ENCODE data around the gene CNTNAP5. TPM values are rescaled to one million over a fixed set of nuclear protein-coding genes. Genes with fewer than 3 reads are reported as not detected.

Gene CNTNAP5
- total RNA-seq, 1 donor from 2014 or later: not detected

DNA sequence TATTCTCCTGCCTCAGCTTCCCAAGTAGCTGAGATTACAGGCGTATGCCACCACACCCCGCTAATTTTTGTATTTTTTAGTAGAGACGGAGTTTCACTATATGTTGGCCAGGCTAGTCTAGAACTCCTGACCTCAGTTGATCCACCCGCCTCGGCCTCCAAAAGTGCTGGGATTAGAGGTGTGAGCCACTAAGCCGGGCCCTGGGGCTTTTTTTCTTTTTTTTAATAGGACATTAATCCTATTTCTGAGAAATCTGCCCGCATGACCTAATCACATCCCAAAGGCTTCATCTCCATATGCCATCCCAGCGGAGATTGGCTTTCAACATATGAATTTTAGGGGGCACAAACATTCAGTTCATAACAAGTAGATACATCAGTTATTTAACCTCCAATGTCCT lies 128.6 kb downstream of the CNTNAP5 start:
- DNase-seq (ENCODE audit: low read depth, low spot score): no peak

DNA sequence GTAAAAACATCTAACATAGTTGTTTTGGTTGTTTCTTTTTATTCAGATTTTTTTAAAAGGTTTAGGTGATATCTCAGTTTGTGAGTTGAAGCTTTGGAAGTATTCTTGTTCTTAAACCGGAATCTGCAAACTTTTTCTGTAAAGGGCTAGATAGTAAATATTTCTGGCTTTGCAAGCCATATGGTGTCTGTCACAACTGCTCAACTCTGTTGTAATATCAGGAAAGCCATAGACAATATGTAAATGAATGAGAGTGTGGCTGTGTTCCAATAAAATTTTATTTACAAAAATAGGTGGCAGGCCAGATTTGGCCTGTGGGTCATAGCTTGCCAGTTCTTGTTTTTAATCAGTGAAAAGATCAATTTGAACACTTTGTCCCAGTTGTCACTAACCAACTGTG lies 134.1 kb downstream of the CNTNAP5 start:
- no peak for DNase-seq (ENCODE audit: low read depth, low spot score)

- no peak for DNase-seq (ENCODE audit: low read depth, low spot score)
Observed at GRCh38 chr2:124161542-124161941, 136.5 kb downstream of the CNTNAP5 start.

DNA sequence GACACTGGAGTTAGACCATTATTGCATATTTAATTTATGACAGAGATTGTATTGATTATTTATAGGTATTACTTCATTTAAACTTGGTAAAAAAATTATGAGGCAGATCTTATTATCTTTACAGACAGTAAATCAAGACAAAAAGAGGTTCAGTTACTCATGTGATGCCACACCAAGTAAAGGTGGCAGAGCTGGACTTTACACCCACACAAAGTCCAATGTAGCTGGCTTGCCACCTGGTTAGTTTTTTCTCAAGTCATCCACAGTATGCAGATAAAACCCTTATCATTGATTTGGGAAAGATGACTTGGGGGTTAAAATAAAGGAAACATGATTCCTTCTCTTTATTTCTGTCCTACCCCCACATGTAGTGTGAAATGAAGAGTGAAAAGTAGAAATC lies 137.2 kb downstream of the CNTNAP5 start:
- no peak for DNase-seq (ENCODE audit: low read depth, low spot score)

GRCh38 chr2:124163840-124164239 lies 138.8 kb downstream of the CNTNAP5 start:
- no peak for DNase-seq (ENCODE audit: low read depth, low spot score)

DNA sequence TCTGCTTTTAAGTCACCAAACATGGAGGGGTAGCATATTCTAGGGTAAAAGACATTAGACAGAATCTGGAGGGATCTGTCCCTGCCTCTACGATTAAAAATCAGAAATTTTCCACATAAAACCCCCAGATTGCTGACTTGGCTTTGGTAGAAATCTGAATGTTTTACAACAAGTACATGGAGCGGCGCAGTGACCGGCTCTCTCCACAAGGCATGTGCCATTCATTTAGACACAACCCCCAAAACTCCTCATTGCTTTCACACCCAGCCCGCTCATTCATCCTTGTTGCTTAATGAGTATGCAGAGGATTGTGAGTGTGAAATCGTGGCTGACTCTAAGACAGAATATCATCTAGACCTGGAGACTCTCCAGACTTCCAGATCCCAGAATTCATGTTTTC lies 140.6 kb downstream of the CNTNAP5 start:
- DNase-seq (ENCODE audit: low read depth, low spot score): no peak

- no peak for DNase-seq (ENCODE audit: low read depth, low spot score)
Observed at GRCh38 chr2:124171472-124172063, 146.5 kb downstream of the CNTNAP5 start.

- no peak for DNase-seq (ENCODE audit: low read depth, low spot score)
Observed at GRCh38 chr2:124178719-124179118, 153.6 kb downstream of the CNTNAP5 start.

GRCh38 chr2:124180635-124181034 lies 155.5 kb downstream of the CNTNAP5 start:
- no peak for DNase-seq (ENCODE audit: low read depth, low spot score)

GRCh38 chr2:124186801-124187200 lies 161.7 kb downstream of the CNTNAP5 start:
- no peak for DNase-seq (ENCODE audit: low read depth, low spot score)

DNA sequence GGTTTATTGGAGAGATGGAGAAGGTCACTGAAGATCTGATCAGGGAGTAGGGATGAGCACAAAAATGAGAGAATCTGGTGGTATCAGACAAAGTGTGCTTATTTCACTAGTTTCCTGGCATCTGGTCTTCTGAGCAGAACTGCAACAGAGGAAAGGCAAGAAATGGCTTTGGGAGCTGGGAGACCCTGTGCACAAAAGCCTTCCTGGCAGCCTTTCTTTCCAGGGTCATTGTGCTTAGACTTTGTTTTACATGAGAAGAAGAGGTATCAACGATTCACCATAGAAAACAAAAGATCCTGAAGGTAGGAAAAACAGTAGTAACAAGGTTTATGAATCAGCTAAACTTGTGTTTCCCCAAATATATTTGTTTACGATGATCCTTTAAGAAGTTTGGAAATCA lies 162.9 kb downstream of the CNTNAP5 start:
- no peak for DNase-seq (ENCODE audit: low read depth, low spot score)

- no peak for DNase-seq (ENCODE audit: low read depth, low spot score)
Observed at GRCh38 chr2:124193706-124194105, 168.6 kb downstream of the CNTNAP5 start.

DNA sequence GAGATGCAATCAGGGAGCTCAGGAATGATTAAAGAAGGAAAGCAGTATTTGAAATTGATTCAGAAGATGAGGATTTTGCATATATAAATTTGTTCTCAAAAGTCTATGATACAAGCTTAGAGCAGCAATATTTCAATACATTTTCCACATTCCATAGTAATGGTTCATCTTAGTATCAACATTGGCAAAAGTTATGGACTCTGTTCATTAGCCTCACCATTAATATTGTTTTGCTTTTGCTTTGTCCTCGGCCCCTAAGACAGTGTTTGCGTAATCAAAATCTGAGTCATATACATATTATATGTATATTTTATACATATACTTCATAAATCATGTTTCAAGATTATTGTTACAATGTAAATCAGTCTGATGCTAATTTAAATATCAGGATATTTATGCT lies 176.6 kb downstream of the CNTNAP5 start:
- no peak for DNase-seq (ENCODE audit: low read depth, low spot score)

- no peak for DNase-seq (ENCODE audit: low read depth, low spot score)
Observed at GRCh38 chr2:124209441-124209840, 184.4 kb downstream of the CNTNAP5 start.

DNA sequence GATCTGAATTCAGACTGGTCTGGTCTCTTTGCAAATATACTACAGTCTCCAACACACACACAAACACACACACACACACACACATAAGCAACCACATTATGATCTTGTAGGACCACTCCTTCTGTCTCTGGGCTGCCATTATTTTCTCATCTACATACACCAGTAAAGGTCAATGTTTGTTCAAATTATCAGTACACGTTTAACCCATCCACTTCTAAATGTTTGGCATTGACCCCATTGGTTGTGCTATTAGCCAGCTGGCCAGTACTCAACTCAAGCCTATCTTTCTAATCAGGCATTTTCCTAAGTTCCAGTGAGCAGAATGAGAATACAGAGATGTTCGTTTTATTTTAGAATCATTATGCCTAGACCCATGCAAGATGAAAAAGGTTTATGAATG lies 186.4 kb downstream of the CNTNAP5 start:
- DNase-seq (ENCODE audit: low read depth, low spot score): no peak

- no peak for DNase-seq (ENCODE audit: low read depth, low spot score)
Observed at GRCh38 chr2:124213977-124214587, 189.0 kb downstream of the CNTNAP5 start.

DNA sequence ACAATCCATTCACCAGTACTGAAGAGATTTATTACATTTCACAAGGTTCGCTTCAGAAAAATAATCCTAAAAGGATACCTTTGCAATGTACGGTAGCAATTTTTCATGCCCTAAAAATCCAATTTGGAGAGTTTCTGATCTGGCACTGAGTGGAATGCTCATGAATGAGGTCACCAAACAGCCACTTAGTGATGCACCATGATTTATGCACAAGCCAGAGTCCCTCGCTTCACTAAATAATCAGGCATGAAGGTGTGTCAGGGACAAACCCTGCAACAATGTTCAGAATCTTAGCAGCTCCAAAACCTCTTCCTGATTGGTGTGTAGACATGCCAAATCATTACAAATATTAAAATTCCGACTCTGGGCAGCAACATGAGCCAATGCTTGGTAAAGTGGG lies 221.1 kb downstream of the CNTNAP5 start:
- no peak for DNase-seq (ENCODE audit: low read depth, low spot score)

DNA sequence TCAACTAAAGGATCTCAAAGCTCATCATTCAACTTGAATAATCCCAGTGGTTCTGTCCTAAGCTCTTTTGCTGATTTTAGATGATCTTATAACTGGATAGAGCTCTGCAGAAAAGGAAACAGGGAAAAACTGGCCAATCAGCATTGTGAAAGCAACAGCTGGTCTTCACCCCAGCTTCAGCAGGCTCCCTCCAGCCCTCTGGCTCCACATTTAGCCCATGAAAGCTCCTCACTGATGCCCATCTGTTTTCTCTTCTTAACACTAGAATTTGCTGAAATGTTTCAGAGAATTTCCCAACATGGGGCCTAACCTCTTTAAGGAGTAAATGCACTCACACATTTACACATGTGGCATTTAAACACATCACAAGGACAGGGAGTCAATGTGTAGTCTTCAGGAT lies 223.3 kb downstream of the CNTNAP5 start:
- DNase-seq (ENCODE audit: low read depth, low spot score): no peak

DNA sequence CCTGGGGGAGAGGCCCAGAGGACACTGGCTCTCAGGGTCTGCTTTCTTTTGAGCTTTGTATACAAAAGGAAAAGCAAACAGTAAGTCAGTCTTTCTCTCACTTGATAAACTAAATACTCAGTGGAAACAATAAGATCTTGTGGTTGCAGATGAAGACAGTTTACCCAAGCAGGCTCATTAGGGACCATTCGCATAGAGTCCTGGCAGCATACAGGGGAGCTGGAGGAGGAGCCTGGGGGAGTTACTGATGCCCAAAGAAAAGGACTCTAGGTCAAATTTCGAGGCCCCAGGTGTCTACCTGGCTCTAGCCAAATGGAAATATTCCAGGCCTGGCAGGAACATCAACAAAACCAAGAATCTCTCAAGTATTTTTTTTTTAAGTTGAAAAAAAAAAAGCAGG lies 225.3 kb downstream of the CNTNAP5 start:
- DNase-seq (ENCODE audit: low read depth, low spot score): no peak

DNA sequence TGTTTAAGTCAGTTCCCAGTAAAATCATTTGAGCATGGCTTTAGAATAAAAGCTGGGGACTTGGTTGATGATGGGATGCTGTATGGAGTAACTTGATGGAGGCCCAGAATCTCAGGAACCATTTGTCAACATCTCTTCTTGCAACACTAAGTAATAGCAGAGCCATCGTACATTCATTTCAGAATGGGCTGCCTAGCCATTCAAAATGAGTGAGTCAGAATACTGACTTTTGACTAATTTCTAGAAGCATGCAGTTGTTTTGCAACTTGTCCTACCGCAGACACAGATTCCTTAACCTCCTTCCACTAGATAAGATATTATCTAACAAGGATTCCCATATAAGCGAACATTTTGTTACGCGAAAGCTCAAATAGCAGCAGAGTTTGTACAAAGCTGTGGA lies 229.5 kb downstream of the CNTNAP5 start:
- DNase-seq (ENCODE audit: low read depth, low spot score): no peak

- no peak for DNase-seq (ENCODE audit: low read depth, low spot score)
Observed at GRCh38 chr2:124257120-124257519, 232.0 kb downstream of the CNTNAP5 start.

DNA sequence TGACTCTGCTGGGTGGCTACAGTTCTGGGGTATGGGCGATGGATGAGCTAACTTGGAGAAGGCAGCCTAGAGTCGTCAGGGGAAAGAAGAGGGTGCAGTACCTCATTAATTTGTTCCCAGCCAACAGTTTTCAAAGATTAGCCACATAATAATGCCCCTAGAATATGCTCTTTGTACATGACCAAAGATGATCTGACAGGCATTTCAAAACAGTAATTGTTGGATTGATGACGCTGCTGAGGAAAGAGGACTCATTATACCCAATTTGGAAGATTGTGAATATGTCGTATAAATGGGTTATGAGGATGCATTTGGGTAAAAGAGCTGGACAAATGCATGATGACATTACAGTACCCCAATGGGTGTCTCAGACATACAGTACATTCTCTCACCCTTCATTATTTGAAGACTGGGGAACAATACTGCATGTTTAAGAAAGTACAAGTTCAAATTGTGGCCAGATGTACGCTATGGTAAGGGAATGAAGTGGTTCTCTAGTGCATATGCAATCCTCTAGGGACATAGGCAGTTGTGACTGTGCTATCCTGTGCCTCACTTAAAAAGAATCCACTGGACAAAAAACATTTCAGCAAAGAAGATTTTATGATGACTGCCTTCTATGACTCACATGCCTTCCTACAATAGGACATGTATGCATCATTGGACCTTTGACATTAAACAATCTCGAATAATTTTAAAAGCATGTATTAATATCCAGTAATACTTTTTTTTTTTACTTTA lies 233.2 kb downstream of the CNTNAP5 start:
- DNase-seq (ENCODE audit: low read depth, low spot score): no peak

GRCh38 chr2:124261456-124261855 lies 236.4 kb downstream of the CNTNAP5 start:
- DNase-seq (ENCODE audit: low read depth, low spot score): no peak

Data from pulmonary artery endothelial cell (primary cell).